ENCODE data around the gene CPED1.
"Not testable (repeated sequence)": the region's sequence is repeated elsewhere in the genome, so short reads cannot be mapped to it uniquely, and the experiment has no call there.

Gene CPED1

DNA sequence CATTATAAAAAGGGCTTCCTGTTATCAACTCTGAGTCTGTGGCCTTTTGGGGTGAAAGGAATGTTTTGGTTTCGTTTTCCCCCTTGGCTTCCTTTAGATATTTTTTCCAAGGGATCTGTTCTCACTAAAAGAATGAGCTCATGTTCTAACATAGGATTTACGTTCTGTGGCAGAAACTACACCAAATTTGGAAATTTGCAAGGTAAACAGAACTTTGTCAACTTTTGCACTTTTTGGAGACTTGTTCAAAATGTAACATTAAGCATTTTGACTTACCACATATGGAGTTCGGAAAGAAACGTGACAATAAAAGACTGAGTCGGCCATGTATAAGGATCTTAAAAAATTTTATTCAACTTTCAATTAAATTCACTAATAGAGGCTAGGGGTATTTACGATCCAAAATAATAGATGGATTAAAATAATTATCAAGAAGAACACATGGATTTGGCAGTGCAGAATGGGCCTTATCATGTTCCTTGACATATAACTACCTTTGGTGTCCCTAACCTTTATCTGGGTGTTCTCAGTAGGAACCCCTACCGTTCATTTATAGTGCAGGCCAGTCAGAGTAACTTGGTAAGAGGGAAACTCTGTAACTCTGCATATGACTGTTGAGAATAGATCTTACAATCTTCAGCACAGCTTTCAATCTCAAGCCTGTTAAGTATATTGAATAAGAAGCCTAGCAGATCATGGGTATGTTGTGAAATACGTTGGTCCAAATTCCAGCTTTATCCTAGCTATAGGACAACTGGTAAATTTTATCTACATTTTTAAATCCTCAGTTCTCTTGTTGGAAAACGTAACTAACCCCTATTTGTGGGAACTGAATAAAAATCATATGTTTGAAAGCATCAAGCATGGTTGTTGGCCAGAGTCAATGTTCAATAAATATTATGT is 11.8 kb downstream of the CPED1 start:
- POLR2A ChIA-PET: no interaction called here
- DNase-seq (ENCODE audit: low read depth, low spot score): no peak
- peak overlapping the region; percentile 23 for H3K4me3 ChIP-seq (ENCODE audit: low read depth, low read length)
- TF ChIP-seq, protein P1, sequence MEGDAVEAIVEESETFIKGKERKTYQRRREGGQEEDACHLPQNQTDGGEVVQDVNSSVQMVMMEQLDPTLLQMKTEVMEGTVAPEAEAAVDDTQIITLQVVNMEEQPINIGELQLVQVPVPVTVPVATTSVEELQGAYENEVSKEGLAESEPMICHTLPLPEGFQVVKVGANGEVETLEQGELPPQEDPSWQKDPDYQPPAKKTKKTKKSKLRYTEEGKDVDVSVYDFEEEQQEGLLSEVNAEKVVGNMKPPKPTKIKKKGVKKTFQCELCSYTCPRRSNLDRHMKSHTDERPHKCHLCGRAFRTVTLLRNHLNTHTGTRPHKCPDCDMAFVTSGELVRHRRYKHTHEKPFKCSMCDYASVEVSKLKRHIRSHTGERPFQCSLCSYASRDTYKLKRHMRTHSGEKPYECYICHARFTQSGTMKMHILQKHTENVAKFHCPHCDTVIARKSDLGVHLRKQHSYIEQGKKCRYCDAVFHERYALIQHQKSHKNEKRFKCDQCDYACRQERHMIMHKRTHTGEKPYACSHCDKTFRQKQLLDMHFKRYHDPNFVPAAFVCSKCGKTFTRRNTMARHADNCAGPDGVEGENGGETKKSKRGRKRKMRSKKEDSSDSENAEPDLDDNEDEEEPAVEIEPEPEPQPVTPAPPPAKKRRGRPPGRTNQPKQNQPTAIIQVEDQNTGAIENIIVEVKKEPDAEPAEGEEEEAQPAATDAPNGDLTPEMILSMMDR (IDR thresholded peaks at IDR 0.05; ENCODE audit: insufficient read depth, low read length, missing control alignments): no peak
- CTCF ChIA-PET: interaction anchor here (1.2 to 8.2 kb wide), 6 partner anchors 12 to 396 kb away, joined by 3 to 90 read pairs (median 3); partner anchors contain the start of gene CPED1

DNA sequence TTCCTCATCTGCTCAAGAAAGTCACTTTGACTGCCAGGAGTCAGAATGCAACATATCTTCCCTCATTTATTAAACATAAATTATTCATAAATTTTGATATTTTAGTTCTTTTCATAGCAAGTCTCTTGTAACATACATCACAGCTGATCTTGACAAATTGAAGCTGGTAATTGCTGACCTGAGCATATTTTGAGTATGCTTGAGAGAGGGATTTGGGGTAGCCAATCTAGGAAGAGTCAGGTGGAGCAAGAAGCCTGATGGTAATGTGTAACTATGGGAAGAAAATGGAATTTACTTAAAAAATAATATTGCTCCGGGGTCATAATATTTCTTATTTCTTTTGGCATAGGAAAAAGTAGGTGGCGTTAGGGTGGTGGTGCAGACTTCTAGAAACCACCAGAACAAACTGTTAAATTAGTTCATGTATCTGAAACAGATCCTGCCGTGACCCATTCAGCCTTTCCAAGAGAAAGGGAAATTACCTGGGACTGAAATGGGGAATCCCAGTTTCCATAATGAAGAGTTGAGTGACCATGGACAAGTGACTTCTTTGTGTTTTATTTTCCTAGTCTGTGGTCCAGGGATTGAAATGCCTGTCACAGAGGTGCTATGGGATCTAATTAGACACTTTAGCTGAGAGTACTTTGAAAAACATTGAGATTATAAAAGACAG is 12.9 kb downstream of the CPED1 start:
- DNase-seq (ENCODE audit: low read depth, low spot score): no peak
- no peak overlapping the region for H3K4me3 ChIP-seq (ENCODE audit: low read depth, low read length)
- TF ChIP-seq, protein P1 (IDR thresholded peaks at IDR 0.05; ENCODE audit: insufficient read depth, low read length, missing control alignments): no peak
- ChIA-PET CTCF (interaction anchor here (0.9 to 8.2 kb wide), 7 partner anchors 13 to 395 kb away, joined by 3 to 90 read pairs (median 4); partner anchors contain the start of gene CPED1), POLR2A (interaction anchor here (1.5 kb wide), 1 partner anchor 16 kb away, joined by 3 read pairs; no protein-coding TSS in a partner anchor)

DNA sequence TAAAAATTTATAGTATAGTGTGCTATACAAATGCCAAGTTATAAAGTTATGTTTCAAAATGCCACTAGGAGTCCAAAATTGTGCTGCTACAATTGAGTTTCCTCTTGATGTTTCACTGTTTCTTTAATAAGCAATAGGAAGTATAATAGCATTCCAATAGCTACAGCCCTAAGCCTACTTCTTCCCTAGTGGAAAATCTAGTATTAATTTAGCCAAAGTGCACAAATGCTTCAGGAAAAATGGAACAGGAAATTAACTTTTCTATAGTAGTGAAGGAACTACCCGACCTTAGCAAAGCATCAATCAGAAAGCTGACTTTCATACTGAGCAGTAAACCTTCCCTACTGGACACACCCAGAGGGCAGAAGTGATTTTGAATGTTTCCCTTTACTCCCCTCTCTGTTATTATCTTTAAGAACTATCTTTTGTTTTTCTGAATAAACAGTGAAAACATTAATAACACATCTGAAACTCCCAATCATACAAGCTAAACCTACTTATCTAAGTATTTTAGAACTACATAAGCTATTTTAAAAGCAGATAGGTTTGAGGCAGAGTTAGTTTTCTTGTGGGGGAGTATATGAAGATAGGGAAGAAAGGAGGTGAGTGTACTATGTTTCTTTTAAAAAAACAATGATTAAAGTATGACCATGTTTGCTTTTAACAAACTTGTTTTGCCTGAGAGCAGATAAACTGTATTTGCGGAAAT is 13.7 kb downstream of the CPED1 start:
- CTCF ChIA-PET: interaction anchor here (0.6 to 8.2 kb wide), 12 partner anchors 8 to 394 kb away, joined by 3 to 90 read pairs (median 5); partner anchors contain the start of gene CPED1
- DNase-seq (ENCODE audit: low read depth, low spot score): no peak
- H3K4me3 ChIP-seq (ENCODE audit: low read depth, low read length): no peak overlapping the region
- TF ChIP-seq, protein P1 (IDR thresholded peaks at IDR 0.05; ENCODE audit: insufficient read depth, low read length, missing control alignments): no peak
- POLR2A ChIA-PET: interaction anchor here (1.5 kb wide), 1 partner anchor 15 kb away, joined by 3 read pairs; no protein-coding TSS in a partner anchor

DNA sequence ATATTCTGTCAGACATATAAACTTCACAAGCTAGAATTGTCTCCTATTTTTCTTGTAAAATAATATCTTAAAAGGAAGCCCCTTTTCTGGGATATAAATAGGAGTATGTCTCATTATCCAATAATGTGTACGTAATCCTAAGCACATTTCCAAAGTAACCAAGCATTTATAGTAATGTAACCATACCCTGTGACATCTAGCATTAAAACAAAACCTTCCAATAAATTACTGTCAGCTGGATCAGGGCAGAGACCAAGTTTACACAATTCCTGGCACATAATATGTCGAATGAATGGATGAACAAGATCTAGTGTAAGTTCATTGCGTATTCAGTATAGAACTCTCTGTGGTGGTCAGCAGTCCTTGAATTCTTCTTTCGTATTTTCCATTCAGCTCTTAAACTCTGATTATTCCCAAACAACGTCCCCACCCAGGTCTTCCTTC is 14.3 kb downstream of the CPED1 start:
- no peak for DNase-seq (ENCODE audit: low read depth, low spot score)
- POLR2A ChIA-PET: interaction anchor here (1.5 kb wide), 1 partner anchor 14 kb away, joined by 3 read pairs; no protein-coding TSS in a partner anchor
- TF ChIP-seq, protein P1 (IDR thresholded peaks at IDR 0.05; ENCODE audit: insufficient read depth, low read length, missing control alignments): no peak
- H3K4me3 ChIP-seq (ENCODE audit: low read depth, low read length): no peak overlapping the region
- CTCF ChIA-PET: interaction anchor here (0.8 to 8.2 kb wide), 9 partner anchors 8 to 105 kb away, joined by 3 to 90 read pairs (median 5); partner anchors contain the start of gene CPED1

DNA sequence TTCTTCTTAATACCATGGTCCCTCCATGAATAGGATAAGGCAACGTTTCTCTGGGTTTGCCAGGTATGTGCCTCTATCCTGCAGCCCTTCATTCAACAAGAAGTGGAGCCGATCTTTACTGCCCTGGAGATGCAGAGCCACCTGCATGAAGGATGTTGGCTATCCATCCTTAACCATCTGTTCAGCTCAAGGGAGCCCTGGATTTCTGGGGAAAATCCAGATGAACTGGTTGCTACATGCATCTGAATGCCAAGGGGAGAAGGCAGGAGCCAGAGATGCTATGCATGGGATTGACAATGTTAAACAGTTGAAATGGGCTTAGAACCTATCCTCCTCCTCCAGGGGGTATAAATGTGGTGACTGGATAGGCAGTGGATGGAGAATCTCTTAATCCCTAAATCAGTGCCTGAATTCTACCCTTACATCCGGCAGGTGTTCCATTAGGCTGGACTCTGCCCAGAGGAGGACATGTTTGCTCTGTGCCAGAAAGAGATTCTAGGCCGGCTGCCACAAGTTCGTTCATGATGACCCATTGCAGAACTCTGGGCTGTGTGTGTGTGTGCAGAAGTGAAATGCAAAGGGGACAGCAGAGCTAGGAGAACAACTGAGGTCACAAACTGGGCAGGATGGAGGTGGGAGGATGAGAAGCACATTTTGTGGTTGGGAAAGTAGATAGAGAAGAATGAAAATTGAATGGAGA is 15.6 kb downstream of the CPED1 start:
- TF ChIP-seq, protein P1 (IDR thresholded peaks at IDR 0.05; ENCODE audit: insufficient read depth, low read length, missing control alignments): no peak
- H3K4me3 ChIP-seq (ENCODE audit: low read depth, low read length): no peak overlapping the region
- no peak for DNase-seq (ENCODE audit: low read depth, low spot score)
- POLR2A ChIA-PET: no interaction called here
- CTCF ChIA-PET: no interaction called here

DNA sequence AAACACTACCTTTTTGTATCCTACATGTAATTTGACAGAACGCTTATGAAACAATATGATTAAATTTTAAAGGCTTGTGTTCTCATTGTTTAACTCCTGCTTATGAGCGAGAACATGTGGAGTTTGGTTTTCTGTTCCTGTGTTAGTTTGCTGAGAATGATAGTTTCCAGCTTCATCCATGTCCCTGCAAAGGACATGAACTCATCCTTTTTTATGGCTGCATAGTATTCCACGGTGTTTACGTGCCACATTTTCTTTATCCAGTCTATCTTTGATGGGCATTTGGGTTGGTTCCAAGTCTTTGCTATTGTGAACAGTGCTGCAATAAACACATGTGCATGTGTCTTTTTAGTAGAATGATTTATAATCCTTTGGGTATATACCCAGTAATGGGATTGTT is 16.5 kb downstream of the CPED1 start:
- DNase-seq (ENCODE audit: low read depth, low spot score); H3K4me3 ChIP-seq (ENCODE audit: low read depth, low read length); POLR2A ChIA-PET: not testable (repeated sequence)
- CTCF ChIA-PET: interaction anchor here (1.1 kb wide), 1 partner anchor 78 kb away, joined by 3 read pairs; no protein-coding TSS in a partner anchor

All from AG04449 (cell line).